GM12891 (cell line): Measurements from ENCODE around the gene CD40LG.

Experiments used
- POLR2A ChIP-seq: IDR thresholded peaks from 2 replicates; pipeline ENCODE4 v1.6.1; 2011; ENCODE audit warnings: low read depth, low read length, control low read depth
- SPI1 ChIP-seq: IDR thresholded peaks from 2 replicates; pipeline ENCODE4 v1.6.1; 2011; ENCODE audit warnings: low read depth, low read length, control low read depth

- TF ChIP-seq POLR2A, result no peak
- no peak for TF ChIP-seq SPI1
These were observed 21.7 kb upstream of the CD40LG start for GRCh38 chrX:136626237-136626636.
